Thymus (tissue), 11 donors: ENCODE data around the gene SLC9A2. TPM values are rescaled to one million over a fixed set of nuclear protein-coding genes. Genes with fewer than 3 reads are reported as not detected.

ENCODE experiments used
- DNase-seq, 9 donors: peaks; one replicate each; pipeline ENCODE4 v3.0.0-alpha.2; 2013; ENCODE audit warnings: low spot score in 9 of 9, low read depth in 6 of 9, missing footprints in 1 of 9
- H3K27ac ChIP-seq, 2 donors: one replicate each; pipeline ENCODE4 v1.5.1; 2013; ENCODE audit warnings: control low read depth in 1 of 2, low read depth in 1 of 2, low read length in 1 of 2, mild to moderate bottlenecking in 1 of 2, moderate library complexity in 1 of 2
- H3K27me3 ChIP-seq, 2 donors: one replicate each; pipeline ENCODE4 v1.5.1; 2013; ENCODE audit warnings: low read length in 1 of 2; ENCODE audit not compliant: control insufficient read depth in 2 of 2, insufficient read depth in 1 of 2
- H3K36me3 ChIP-seq, 2 donors: one replicate each; pipeline ENCODE4 v1.5.1; 2013; ENCODE audit warnings: low read length in 1 of 2, mild to moderate bottlenecking in 1 of 2, moderate library complexity in 1 of 2; ENCODE audit not compliant: control insufficient read depth in 2 of 2, insufficient read depth in 2 of 2
- H3K4me1 ChIP-seq, 2 donors: one replicate each; pipeline ENCODE4 v1.5.1; 2013; ENCODE audit warnings: low read length in 2 of 2; ENCODE audit not compliant: control insufficient read depth in 2 of 2, insufficient read depth in 2 of 2
- H3K4me3 ChIP-seq, 2 donors: one replicate each; pipeline ENCODE4 v1.5.1; 2013; ENCODE audit warnings: low read length in 2 of 2, control low read depth in 1 of 2, mild to moderate bottlenecking in 1 of 2
- H3K9me3 ChIP-seq, 2 donors: one replicate each; pipeline ENCODE4 v1.5.1; 2013; ENCODE audit warnings: low read length in 1 of 2, mild to moderate bottlenecking in 1 of 2; ENCODE audit not compliant: control insufficient read depth in 2 of 2, insufficient read depth in 1 of 2
- WGBS: extraction: QIAGEN DNeasy Blood & Tissue Kit; methylation state at CpG from one replicate; pipeline ENCODE4 v1.1.7; 2013; 5-methylcytosine and 5-hydroxymethylcytosine counted together
- polyA plus RNA-seq: library from polyadenylated mRNA; stranded (reverse); fragments of 200-250 nt; gene quantifications from one replicate; pipeline ENCODE4 v1.2.3, GENCODE V29; 2013
- total RNA-seq: library from RNA; stranded (reverse); fragments of 120-200 nt; gene quantifications from one replicate; pipeline ENCODE4 v1.2.4, GENCODE V29; 2013
- donor health status: healthy.

Gene SLC9A2
- total and polyA plus RNA-seq, 2 donors, result 0.66 to 0.75 TPM

DNA sequence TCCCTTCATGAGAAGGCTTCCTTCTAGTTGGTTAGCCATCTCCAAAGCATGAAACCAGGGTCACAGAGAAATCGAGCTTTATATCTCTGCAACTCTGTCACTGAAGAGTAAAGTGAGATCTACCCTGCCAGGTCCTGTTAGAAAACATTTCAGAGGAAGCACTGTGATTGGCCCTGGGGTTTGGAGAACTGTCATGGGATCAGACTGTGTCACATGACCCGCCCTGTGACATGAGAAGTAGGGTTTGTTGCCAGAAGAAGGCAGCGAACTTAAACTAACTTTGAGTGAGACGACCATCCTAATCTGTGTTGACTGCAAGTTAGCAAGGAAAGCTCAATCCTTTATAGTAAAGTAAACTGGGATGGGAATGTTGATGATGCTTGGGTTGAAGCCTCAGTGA, 55.5 kb downstream of the SLC9A2 start:
- Histone ChIP-seq H3K36me3 (no peaks in the 10 kb centered on the region), H3K27me3 (no peaks in the 10 kb centered on the region), H3K4me1 (no peaks in the 10 kb centered on the region), H3K9me3 (no peaks in the 10 kb centered on the region), H3K4me3 (no peak overlapping the region), H3K27ac (no peak overlapping the region)
- no peak for DNase-seq
- 96% methylated on average over 4 of the region's 4 CpGs for WGBS

DNA sequence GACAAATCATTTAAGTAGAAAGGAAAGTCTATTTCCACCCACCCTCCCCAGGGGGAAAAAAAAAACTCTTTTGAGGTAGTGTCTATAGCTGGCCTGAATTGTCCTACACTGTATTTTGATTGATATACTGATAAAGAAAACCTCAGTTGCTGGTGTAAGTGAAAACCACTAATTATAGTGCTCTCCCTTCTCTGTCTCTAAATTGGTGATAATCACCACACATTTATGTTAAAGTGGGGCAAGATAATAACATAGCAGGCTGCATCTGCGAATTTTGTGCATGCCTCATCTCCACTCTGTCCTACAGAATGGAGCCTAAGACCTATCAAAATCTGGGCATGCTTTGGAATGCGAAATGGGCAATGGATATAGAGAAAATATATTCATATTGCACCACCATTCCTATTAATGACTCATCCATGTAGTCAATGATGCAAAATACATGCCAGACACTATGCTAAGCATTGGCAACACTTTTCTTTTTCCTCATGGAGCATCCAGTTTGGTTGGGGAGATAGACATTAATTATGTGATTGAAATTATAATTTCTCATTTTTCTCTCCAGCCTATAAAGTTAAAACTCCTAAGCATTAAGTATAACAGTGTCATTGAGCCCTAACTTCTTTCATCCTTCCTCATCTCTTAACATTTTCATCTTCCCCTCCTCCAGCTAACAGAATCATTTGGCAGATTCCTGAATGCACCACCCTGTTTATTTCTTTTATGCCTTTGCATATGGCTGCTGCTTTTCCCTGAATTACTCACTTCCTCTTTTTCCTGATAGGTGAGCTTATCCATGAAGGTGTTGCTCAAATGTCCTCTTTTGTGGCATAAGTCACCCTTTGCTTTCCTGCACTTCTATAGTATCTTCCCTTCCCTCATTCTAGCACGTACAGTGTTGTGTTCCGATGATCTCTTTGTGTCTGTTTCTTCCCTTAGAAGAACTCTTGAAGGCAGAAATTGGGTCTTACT, 58.2 kb downstream of the SLC9A2 start:
- H3K36me3 ChIP-seq, result no peaks in the 10 kb centered on the region

DNA sequence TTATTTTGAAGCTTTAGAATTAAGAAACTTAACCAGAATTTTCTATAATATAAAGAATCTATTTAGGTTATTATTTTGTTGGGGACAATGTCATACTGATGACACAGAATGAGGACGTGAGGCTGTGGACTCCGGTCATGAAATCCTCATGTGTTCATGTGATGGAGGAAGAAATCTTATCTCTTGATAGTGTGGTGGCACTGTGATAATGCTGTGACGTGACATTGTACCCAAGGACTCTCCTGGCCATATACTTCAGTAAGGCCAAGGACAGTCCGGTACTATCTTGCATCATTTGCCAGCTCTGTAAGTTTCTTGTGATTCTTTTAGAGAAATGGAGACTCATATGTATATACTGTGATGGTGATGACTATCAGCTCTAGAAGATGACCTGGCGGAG, 59.1 kb downstream of the SLC9A2 start:
- DNase-seq, result no peak
- Histone ChIP-seq H3K4me1 (no peaks in the 10 kb centered on the region), H3K4me3 (no peak overlapping the region), H3K9me3 (no peaks in the 10 kb centered on the region), H3K36me3 (no peaks in the 10 kb centered on the region), H3K27ac (no peak overlapping the region), H3K27me3 (no peaks in the 10 kb centered on the region)
- WGBS, result 97% methylated on average over 5 of the region's 5 CpGs

More for the DNA sequence above, 58.2 kb downstream of the SLC9A2 start:
- no peak for DNase-seq
- 93% methylated on average over 4 of the region's 4 CpGs for WGBS
- no peaks in the 10 kb centered on the region for H3K4me1 ChIP-seq
- H3K27ac ChIP-seq, result no peak overlapping the region
- H3K27me3 ChIP-seq, result no peaks in the 10 kb centered on the region
- no peaks in the 10 kb centered on the region for H3K9me3 ChIP-seq
- H3K4me3 ChIP-seq, result no peak overlapping the region

DNA sequence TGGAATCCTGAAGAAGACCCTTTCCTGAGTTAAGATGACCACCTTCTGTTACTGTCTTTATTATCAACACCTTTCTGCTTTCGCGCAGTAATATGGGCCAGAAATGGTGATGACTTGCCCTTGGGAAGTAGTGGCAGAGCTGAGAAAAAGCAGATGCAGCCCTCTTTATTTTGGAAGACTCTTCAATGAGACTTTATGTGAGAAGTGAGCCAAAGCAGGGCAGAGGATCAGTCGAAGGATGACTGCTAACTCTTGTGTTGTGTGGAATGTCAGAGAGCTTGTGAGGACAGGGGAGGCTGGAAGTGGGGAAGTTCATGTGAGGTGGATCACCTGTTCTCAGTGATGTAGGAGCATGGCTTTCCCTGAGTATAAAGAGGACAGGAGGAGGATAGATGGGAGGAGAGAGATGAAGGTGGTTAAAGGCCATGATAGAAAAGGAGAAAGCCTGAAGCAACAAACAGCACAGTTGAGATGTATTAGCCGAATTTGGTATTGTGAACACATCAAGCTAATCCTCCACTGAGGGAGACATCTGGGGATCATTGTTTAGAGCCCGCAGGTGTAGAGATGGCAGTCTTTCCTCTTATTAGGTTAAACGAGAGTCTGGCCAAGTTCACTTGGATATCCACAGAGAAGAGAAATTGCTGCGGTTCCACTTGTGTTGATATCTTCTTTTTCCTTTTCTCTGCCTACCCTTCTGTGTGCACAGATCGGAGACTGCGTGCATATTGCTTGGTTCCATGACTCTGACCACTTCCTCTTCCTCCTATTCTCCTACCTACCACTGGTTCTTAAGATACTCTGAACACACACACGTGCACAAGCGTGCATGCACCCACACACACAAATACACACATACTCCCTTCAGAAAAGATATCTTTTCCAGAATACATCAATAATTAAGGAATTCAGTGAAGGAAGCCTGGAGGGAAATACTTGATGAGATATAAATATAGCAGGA, 67.4 kb downstream of the SLC9A2 start:
- peaks cover 0 to 24% of the 10 kb centered on the region in 2 donors for H3K4me1 ChIP-seq

DNA sequence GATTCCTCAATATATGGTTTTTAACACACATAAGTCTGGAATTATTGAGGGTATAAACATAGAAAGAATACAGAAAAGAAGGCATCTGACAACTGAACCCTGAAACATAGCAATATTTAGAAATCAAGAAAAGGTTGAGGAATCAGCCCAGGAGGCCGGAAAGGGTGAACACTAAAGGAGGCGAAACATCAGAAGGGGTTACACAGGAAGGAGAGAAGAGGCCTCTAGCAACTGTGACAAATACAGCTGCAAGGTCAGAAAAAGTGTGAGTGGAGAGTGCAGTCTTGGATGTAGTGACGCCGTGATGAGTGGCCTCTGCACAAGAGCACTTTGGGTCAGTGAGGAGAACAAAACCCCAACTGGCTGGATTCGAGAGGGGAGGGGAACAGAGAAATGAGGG, 70.7 kb downstream of the SLC9A2 start:
- 53% methylated on average over 5 of the region's 5 CpGs for WGBS
- Histone ChIP-seq H3K4me1 (peaks cover 0 to 24% of the 10 kb centered on the region in 2 donors), H3K27me3 (no peaks in the 10 kb centered on the region), H3K36me3 (no peaks in the 10 kb centered on the region), H3K27ac (peak overlapping the region in 1 of 2 donors; percentile 38), H3K4me3 (no peak overlapping the region), H3K9me3 (no peaks in the 10 kb centered on the region)
- DNase-seq, result peak in 3 of 9 donors; percentile 23 to 46 (median 26)

More for the DNA sequence above, 67.4 kb downstream of the SLC9A2 start:
- Histone ChIP-seq H3K9me3 (no peaks in the 10 kb centered on the region), H3K27ac (peak overlapping the region; percentile 19 to 50), H3K4me3 (no peak overlapping the region), H3K27me3 (no peaks in the 10 kb centered on the region), H3K36me3 (no peaks in the 10 kb centered on the region)
- DNase-seq, result peak in 6 of 9 donors; percentile 27 to 80 (median 54)
- WGBS, result 43% methylated on average over 11 of the region's 11 CpGs

DNA sequence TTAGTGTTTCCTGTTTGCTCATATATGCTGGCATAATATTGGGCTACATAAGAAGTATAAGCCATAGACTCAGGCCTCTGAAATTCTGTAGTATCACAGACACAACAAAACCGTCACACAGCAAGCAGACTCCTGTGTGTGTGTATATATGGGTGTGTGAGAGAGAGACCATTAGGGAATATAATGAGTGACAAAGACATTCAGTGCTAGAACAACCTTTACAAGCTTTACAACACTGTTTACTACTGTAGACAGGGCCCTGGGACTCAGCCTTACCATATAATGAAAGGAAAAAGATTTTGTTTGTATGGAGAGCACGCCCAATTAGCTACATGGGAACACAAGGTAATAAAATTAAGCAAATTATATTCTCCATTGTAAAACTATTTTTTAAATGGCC, 77.1 kb downstream of the SLC9A2 start:
- no peak for DNase-seq
- H3K9me3 ChIP-seq, result no peaks in the 10 kb centered on the region
- H3K36me3 ChIP-seq, result no peaks in the 10 kb centered on the region
- H3K27ac ChIP-seq, result no peak overlapping the region
- H3K27me3 ChIP-seq, result no peaks in the 10 kb centered on the region
- no peak overlapping the region for H3K4me3 ChIP-seq
- 96% methylated on average over 2 of the region's 2 CpGs for WGBS
- no peaks in the 10 kb centered on the region for H3K4me1 ChIP-seq

DNA sequence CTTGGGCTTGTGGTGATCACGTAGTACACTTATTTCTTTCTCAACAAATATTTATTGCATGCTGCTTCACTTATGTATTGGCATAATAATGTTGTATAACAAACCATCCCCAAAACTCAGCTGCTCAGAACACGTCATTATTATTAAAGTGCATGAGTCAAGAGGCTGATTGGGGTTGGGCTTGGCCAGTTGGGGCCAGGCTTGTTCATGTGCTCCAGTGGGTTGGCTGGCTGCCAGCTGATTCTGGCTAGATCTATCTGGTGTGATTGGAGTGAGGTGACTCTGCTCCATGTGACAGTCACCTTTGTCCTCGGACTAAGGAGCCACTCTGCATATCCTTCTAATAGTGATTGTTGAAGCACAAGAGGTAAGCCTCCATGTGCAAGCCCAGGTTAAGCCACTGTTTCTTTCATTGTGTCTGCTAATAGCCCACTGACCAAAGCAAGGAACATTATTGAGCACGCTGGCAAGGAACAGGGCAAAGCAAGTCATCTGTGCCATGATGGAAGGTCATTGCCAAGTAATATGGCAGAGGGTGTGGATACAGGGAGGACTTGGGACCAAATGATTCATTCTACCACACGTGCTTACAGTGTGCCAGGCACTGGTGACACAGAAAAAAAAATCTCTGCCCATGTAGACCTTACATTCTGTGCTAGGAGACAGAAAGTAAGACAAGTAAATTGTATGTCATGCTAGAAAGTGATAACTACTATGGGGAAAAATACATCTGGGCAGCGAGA, 79.2 kb downstream of the SLC9A2 start:
- 96% methylated on average over 6 of the region's 6 CpGs for WGBS
- Histone ChIP-seq H3K4me3 (no peak overlapping the region), H3K36me3 (no peaks in the 10 kb centered on the region), H3K27ac (no peak overlapping the region), H3K9me3 (no peaks in the 10 kb centered on the region), H3K27me3 (no peaks in the 10 kb centered on the region), H3K4me1 (no peaks in the 10 kb centered on the region)
- no peak for DNase-seq

DNA sequence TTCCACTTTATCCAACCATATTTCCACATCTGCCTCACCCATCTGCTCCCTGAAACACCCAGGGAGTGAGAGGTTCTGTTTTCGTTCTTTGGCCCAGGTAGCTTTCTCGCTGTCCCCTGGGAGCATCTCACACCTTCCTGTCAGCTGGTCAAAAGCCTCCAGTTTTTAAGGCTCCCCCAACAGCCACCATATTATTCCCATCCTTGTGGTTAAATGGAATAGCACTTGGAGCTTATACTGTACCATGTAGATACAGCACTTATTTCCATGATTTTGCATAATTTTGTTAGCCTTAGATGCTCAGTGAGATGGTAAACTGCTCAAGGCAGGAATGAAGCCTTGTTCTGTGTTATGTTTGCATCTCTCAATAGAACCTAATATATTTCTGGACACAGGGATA, 84.0 kb downstream of the SLC9A2 start:
- DNase-seq, result no peak
- Histone ChIP-seq H3K27me3 (peaks cover 0 to 4% of the 10 kb centered on the region in 2 donors), H3K4me1 (no peaks in the 10 kb centered on the region), H3K9me3 (no peaks in the 10 kb centered on the region), H3K27ac (no peak overlapping the region), H3K36me3 (no peaks in the 10 kb centered on the region), H3K4me3 (no peak overlapping the region)
- WGBS, result 79% methylated on average over 2 of the region's 2 CpGs
